Endothelial cell of umbilical vein (primary cell): ENCODE results near the gene TP73. TPM values are rescaled to one million over a fixed set of nuclear protein-coding genes. Genes with fewer than 3 reads are reported as not detected.

ENCODE experiments used
- BruUV-seq: library from RNA; stranded (reverse); fragments of 400-500 nt; replicated peaks from 2 replicates; lab custom pipeline; 2021; lab: Mats Ljungman, UMichigan
- CTCF ChIA-PET: fragments of 300-600, 350-600 bp; sonication (Branson Sonifier 250); formaldehyde crosslinking; loops from one replicate; lab custom pipeline; 2021; ENCODE audit warnings: antibody characterized with exemption, inconsistent platforms; lab: Charles Lee
- POLR2A ChIA-PET: fragments of 300-600, 350-600 bp; sonication (Branson Sonifier 250); formaldehyde crosslinking; loops from one replicate; lab custom pipeline; 2021; ENCODE audit warnings: antibody characterized with exemption, inconsistent platforms; lab: Charles Lee
- DNase-seq: peaks from one replicate; pipeline ENCODE4 v3.0.0-alpha.2; 2011; ENCODE audit warnings: low read depth, low spot score
- FAIRE-seq: peaks from 2 replicates; lab custom pipeline; 2011; peaks lifted over from hg19 to GRCh38; lab: Jason Lieb, UNC
- H2AFZ ChIP-seq: 2 replicates; pipeline ENCODE4 v1.6.0; 2012; ENCODE audit warnings: low read depth, low read length, control low read depth, inconsistent platforms
- H3K27ac ChIP-seq: 2 replicates; pipeline ENCODE4 v1.5.1; 2011; ENCODE audit warnings: low read depth, mild to moderate bottlenecking, control low read depth, low read length, moderate library complexity; ENCODE audit not compliant: insufficient read depth
- H3K27me3 ChIP-seq, 2 experiments: 2 replicates each; pipeline versions ENCODE4 v1.6.0 to v1.6.1; 2011; ENCODE audit warnings: low read length in 2 of 2, mixed read lengths in 1 of 2; ENCODE audit not compliant: control insufficient read depth in 2 of 2, insufficient read depth in 2 of 2
- H3K36me3 ChIP-seq, 2 experiments: 2 replicates in 1 of 2; 3 replicates in 1 of 2; pipeline ENCODE4 v1.5.1; 2011; ENCODE audit warnings: low read length in 2 of 2, mild to moderate bottlenecking in 1 of 2, moderate library complexity in 1 of 2; ENCODE audit not compliant: control insufficient read depth in 2 of 2, insufficient read depth in 2 of 2; ENCODE audit errors: extremely low read depth in 1 of 2
- H3K4me1 ChIP-seq: 3 replicates; pipeline ENCODE4 v1.5.1; 2011; ENCODE audit warnings: mild to moderate bottlenecking, low read length; ENCODE audit not compliant: control insufficient read depth, insufficient read depth; ENCODE audit errors: extremely low read depth
- H3K4me2 ChIP-seq: 2 replicates; pipeline ENCODE4 v1.6.1; 2011; ENCODE audit warnings: low read length, control low read depth, mixed read lengths; ENCODE audit not compliant: insufficient read depth
- H3K4me3 ChIP-seq, 3 experiments: fragments of 200-600 bp in 1 of 3; sonication (generic), shearing (Covaris generic) in 1 of 3; replicated peaks in 1 of 3; 2 replicates each; pipeline ENCODE4 v1.5.1; 2011 to 2016; ENCODE audit warnings: control low read depth in 3 of 3, low read length in 3 of 3, mild to moderate bottlenecking in 2 of 3, inconsistent platforms in 1 of 3, low read depth in 1 of 3, moderate library complexity in 1 of 3; ENCODE audit not compliant: insufficient read depth in 1 of 3
- H3K79me2 ChIP-seq: 2 replicates; pipeline ENCODE4 v1.6.0; 2012; ENCODE audit warnings: low read length, inconsistent platforms; ENCODE audit not compliant: control insufficient read depth, insufficient read depth
- H3K9ac ChIP-seq: replicated peaks from 2 replicates; pipeline ENCODE3; 2011; ENCODE audit warnings: low read length, control low read depth; ENCODE audit not compliant: insufficient read depth; ENCODE audit errors: extremely low read depth
- H3K9me1 ChIP-seq: replicated peaks from 3 replicates; pipeline ENCODE4 v1.6.0; 2011; ENCODE audit warnings: mild to moderate bottlenecking, low read length; ENCODE audit not compliant: control insufficient read depth, insufficient read depth; ENCODE audit errors: extremely low read depth
- H3K9me3 ChIP-seq: replicated peaks from 2 replicates; pipeline ENCODE4 v1.5.1; 2012; ENCODE audit warnings: low read length, inconsistent platforms; ENCODE audit not compliant: control insufficient read depth, insufficient read depth
- H4K20me1 ChIP-seq: replicated peaks from 2 replicates; pipeline ENCODE3; 2011; ENCODE audit warnings: mild to moderate bottlenecking, low read length; ENCODE audit not compliant: control insufficient read depth, insufficient read depth; ENCODE audit errors: extremely low read depth
- EZH2 ChIP-seq: IDR thresholded peaks from 2 replicates; pipeline ENCODE4 v1.6.1; 2012; ENCODE audit warnings: borderline replicate concordance, low read depth, mild to moderate bottlenecking, moderate library complexity, low read length, inconsistent platforms; ENCODE audit not compliant: severe bottlenecking
- FOS ChIP-seq: IDR thresholded peaks from 2 replicates; pipeline ENCODE4 v1.6.1; 2011; ENCODE audit warnings: mild to moderate bottlenecking, low read length, moderate library complexity, borderline replicate concordance; ENCODE audit not compliant: insufficient read depth
- GATA2 ChIP-seq: IDR thresholded peaks from 2 replicates; pipeline ENCODE4 v1.7.0; 2011; ENCODE audit warnings: low read depth, mild to moderate bottlenecking, moderate library complexity, mixed read lengths, low read length; ENCODE audit not compliant: insufficient read length, insufficient read depth
- JUN ChIP-seq: IDR thresholded peaks from 2 replicates; pipeline ENCODE4 v1.6.1; 2011; ENCODE audit warnings: borderline replicate concordance, low read depth; ENCODE audit not compliant: insufficient read length, insufficient read depth
- MYC ChIP-seq: IDR thresholded peaks from one replicate; pipeline ENCODE4 v1.6.1; 2011; ENCODE audit warnings: mild to moderate bottlenecking, low read depth, low read length
- POLR2A ChIP-seq: IDR thresholded peaks from 2 replicates; pipeline ENCODE4 v1.6.1; 2012; ENCODE audit warnings: low read depth, mild to moderate bottlenecking, control low read depth, low read length
- POLR2AphosphoS5 ChIP-seq: IDR thresholded peaks from 2 replicates; pipeline ENCODE4 v1.6.1; 2012; ENCODE audit warnings: low read depth, mild to moderate bottlenecking, control low read depth, low read length, moderate library complexity; ENCODE audit not compliant: insufficient read depth
- dilution Hi-C: fragments of 300-500 bp; cut with MboI; formaldehyde crosslinking; loops from one replicate; pipeline ENCODE4 v1.15.0; 2019; ENCODE audit warnings: low sequenced_read_pairs; ENCODE audit not compliant: extremely low pct_ligation_motif_present
- intact Hi-C: fragments of 100-400 bp; cut with micrococcal nuclease; formaldehyde crosslinking; loops from one replicate; pipeline ENCODE4 v1.10.0; 2022
- polyA plus RNA-seq, 4 experiments: library from polyadenylated mRNA; depleted of rRNA in 3 of 4; stranded (reverse) in 3 of 4; unstranded in 1 of 4; fragments of >200 nt; gene quantifications; 2 replicates each; pipeline versions ENCODE4 v1.2.1 to v1.2.3, GENCODE V29; 2011 to 2012; ENCODE audit warnings: missing spikeins in 1 of 4
- total RNA-seq: library from RNA; stranded (reverse); gene quantifications from 2 replicates; pipeline ENCODE4 v1.2.3, GENCODE V29; 2021
- TF ChIP-seq, protein P1 (sequence below): IDR thresholded peaks from 2 replicates; pipeline ENCODE4 v1.6.1; 2011; ENCODE audit not compliant: insufficient read depth, insufficient read length
- TF ChIP-seq, protein P2 (sequence below), 2 donors: IDR thresholded peaks; 1 replicate in 1 of 2; 2 replicates in 1 of 2; pipeline ENCODE4 v1.5.1; 2011; ENCODE audit warnings: low read length in 2 of 2, mild to moderate bottlenecking in 2 of 2, moderate library complexity in 2 of 2, control low read depth in 1 of 2, inconsistent platforms in 1 of 2, low read depth in 1 of 2; ENCODE audit not compliant: insufficient read depth in 1 of 2; ENCODE audit errors: extremely low read depth in 1 of 2

TP73 gene
- total and polyA plus RNA-seq, 2 donors (not counting 3 experiments of a cell fraction or from before 2014, with no cell fraction given), result 0.03 to 0.15 TPM

DNA sequence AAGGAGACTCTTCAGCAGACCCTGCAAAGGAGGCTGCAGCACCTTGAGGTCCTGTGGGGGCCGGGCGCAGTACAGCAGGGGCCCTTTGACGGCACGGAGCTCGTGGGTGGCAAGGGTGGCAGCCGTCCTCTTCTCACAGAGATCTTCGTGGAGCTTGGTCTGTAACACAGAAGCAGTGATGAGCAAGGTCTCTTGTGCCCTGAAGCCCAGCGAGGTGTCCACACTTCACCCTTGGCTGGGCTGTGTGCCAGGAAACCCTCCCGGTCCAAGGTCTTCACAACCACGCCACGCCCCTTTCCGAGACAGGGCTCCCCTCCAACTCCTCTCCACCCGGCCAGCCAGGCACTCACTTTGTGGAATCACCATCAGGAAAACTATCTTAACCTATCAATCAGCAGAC lies 132.7 kb downstream of the TP73 start:
- DNase-seq (no peak), FAIRE-seq (no peak)
- H3K9ac ChIP-seq, result no peak overlapping the region
- BruUV-seq, result no TSS peak
- no peak overlapping the region for H2AFZ ChIP-seq
- H3K4me1 ChIP-seq, result no peaks in the 10 kb centered on the region
- H3K79me2 ChIP-seq, result peaks cover 8% of the 10 kb centered on the region
- no peak overlapping the region for H3K27ac ChIP-seq
- POLR2A ChIA-PET, result interaction anchor here (0.7 kb wide), 1 partner anchor 1207 kb away, joined by 3 read pairs; no protein-coding TSS in a partner anchor
- H3K9me3 ChIP-seq, result no peaks in the 10 kb centered on the region
- no peaks in the 10 kb centered on the region for H4K20me1 ChIP-seq
- H3K4me3 ChIP-seq, result no peak overlapping the region
- peaks cover 2 to 44% of the 10 kb centered on the region in 2 experiments for H3K36me3 ChIP-seq
- dilution Hi-C loops (no loop called here), intact Hi-C loops (no loop called here)
- no peaks in the 10 kb centered on the region for H3K9me1 ChIP-seq
- H3K27me3 ChIP-seq, result no peaks in the 10 kb centered on the region
- no peak overlapping the region for H3K4me2 ChIP-seq
- TF ChIP-seq EZH2 (no peak), MYC (no peak), POLR2AphosphoS5 (no peak), FOS (no peak), GATA2 (no peak), POLR2A (no peak), JUN (no peak)
- TF ChIP-seq, protein P1, sequence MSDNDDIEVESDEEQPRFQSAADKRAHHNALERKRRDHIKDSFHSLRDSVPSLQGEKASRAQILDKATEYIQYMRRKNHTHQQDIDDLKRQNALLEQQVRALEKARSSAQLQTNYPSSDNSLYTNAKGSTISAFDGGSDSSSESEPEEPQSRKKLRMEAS, result no peak
- TF ChIP-seq, protein P2, sequence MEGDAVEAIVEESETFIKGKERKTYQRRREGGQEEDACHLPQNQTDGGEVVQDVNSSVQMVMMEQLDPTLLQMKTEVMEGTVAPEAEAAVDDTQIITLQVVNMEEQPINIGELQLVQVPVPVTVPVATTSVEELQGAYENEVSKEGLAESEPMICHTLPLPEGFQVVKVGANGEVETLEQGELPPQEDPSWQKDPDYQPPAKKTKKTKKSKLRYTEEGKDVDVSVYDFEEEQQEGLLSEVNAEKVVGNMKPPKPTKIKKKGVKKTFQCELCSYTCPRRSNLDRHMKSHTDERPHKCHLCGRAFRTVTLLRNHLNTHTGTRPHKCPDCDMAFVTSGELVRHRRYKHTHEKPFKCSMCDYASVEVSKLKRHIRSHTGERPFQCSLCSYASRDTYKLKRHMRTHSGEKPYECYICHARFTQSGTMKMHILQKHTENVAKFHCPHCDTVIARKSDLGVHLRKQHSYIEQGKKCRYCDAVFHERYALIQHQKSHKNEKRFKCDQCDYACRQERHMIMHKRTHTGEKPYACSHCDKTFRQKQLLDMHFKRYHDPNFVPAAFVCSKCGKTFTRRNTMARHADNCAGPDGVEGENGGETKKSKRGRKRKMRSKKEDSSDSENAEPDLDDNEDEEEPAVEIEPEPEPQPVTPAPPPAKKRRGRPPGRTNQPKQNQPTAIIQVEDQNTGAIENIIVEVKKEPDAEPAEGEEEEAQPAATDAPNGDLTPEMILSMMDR (IDR thresholded peaks at IDR 0.05; ENCODE audit: extremely low read depth in 1 of 2, insufficient read depth in 1 of 2, low read depth in 1 of 2, low read length in 2 of 2), result no peak
- CTCF ChIA-PET, result no interaction called here
